NCI-H1417 treated with DMSO at 0.1 percent for 48 hours (cell line): Measurements from ENCODE around the gene AURKAIP1.
"Not testable (repeated sequence)": the region's sequence is repeated elsewhere in the genome, so short reads cannot be mapped to it uniquely, and the experiment has no call there.

Experiments
- DNase-seq: peaks from one replicate; lab custom pipeline; 2025; lab: John Stamatoyannopoulos, UW

The AURKAIP1 gene

DNA sequence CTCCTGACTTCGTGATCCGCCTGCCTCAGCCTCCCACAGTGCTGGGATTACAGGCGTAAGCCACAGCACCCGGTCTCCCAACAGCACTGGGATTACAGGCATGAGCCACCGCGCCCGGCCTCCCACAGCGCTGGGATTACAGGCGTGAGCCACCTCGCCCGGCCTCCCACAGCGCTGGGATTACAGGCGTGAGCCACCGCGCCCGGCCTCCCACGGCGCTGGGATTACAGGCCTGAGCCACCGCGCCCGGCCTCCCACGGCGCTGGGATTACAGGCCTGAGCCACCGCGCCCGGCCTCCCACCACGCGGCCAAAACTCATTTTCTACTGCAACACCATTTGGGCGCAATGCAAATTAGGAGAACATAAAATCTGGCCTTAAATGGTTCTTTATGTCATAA is 10.3 kb upstream of the AURKAIP1 start:
- DNase-seq, result not testable (repeated sequence)

DNA sequence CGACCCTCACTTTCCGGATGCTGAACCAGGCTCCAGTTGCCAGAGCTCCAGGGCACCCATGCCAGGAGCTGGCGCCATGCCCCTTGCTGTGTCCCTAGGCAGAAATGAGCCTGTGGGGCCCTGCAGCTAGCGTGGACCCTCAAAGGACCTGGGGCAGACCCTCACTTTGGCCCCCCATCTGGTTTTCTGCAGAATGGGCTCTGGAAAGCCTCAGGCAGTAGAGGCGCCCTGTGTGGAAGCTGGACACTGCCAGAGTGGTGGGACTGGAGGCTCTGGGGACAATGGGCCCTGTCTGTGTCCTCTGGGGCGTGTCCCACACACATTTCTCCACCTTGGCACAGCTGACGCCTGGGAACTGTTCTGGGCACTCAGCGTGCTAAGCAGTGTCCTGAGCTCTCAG is 6.3 kb upstream of the AURKAIP1 start:
- DNase-seq, result no peak

DNA sequence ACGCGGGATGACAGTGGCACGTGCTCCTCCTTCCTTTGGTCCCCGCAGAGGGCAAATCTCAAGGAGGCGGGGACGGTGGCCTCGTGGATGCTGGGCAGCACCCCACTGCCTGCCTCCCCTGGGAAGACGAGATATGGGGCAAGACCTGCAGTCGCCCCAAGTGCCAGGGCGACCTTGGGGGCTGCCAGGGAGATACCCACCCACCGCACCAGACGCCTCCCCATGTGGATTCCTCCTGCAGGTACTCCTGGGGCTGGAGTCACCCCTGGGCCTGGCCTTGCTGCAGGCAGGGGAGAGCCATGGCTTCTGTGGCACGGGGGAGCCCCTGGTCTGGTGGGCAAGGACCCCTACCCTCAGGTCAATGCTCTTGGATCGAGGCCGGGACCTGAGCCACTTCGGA is 5.9 kb upstream of the AURKAIP1 start:
- DNase-seq, result no peak

DNA sequence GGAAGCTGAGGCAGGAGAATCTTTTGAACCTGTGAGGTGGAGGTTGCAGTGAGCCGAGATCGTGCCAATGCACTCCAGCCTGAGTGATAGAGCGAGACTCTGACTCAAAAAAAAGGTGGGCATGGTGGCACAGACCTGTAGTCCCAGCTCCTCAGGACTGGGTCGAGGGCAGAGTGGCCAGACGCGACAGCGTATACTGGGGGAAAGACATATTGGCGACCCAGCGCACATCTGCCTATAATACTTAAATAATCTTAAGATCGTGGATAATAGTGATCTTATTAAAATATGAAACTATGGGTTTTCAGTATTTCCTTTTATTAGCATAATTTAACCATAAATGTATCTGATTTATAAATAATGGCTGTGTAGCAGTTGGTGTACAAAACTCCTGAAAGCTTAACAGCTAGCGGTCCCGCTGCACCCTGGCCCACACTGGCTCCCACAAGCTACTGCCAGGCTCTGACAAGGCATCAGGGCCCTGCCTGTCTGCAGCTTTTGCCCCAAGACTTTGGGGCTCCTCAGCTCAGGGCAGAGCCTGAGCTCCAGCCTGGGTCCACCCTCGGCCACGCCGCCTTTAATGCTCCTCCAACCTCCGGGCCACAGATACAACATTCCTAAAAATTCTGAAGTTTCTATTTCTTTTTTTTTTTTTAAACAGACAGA is 2.7 kb upstream of the AURKAIP1 start:
- no peak for DNase-seq

DNA sequence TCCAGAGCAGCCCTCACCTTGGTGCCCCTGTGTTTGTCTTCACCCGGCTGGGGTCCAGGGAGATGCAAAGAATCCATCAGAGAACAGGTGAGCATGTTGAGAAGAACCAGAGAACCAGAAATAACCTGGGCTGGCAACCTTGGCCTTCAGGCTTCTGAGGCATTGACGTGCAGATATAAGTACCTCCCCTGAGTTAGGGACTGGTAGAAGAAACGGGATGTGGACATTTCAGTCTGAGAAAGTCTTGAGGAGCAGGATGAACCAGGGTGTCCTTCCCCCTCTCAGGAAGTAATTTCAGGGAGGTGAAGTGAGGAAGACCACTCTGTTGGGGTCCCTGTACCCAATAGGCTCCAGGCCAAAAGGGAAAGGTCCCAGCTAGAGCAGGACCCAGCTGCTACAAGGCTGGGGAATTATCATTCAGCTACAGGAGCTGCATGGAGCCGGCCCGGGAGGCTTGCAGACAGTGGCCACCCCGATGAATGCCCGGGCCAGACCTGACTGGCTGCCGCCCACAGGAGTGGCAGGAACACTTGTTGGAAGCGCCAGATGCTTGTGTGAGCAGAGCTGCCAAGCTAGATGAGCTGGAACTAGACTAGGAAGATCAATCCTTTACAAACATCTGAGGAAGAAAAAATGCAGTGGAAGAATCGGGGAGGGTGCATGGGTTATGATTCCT is 1.7 kb upstream of the AURKAIP1 start:
- DNase-seq, result no peak

DNA sequence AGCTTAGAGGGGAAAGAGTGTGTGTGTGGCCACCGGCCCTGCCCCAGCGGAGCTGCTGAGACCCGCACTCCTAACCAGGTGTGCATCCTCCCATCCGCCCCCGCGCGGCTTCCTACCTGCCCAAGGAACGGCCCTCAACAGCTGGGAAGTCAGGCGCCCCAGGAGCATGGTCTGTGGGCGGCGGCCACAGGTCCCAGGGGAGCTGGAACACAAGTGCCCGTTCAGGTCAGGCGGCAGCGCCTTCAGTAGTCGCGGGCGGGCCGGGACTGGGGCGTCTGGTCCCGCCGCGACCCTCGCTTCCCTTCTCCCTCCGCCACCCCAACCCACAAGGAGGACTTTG is 448 bp downstream of the AURKAIP1 start:
- DNase-seq, result no peak

DNA sequence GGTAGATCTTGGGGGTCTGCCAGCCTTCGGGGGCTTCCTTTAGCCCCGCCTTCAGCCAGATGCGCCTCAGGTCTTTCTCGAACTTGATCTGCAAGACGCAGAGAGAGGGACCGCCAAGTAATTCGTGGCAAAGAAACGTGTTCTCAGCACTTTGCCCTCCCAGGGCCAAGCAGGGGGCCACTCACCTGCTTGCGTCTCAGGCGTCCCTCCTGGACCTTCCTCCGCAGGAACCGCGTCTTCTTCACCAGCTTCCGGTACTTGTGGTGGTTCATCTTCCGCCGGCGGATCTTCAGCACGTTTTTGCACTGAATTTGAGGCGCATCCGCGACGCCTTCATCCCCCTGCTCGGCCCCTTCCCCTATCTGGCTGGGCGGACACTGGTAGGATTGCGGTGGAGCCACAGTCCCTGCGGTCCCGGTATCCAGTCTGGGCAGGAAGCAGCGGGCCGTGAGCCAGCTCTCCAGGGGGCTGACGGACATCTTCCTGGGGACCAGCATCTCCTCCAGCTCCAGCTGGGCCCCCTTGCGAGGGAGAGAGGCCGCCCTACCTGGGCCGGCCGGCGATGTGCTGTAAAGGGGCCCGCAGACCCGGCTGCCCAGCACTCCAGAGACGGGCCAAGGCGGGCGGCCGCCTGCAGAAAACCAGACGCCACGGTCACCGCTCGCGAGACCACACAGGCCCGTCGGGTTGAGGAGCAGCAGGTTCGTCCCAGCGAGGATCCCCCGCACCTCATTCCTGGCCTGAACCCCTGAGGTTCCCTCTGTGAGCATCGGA is 1.0 kb downstream of the AURKAIP1 start:
- DNase-seq, result no peak

DNA sequence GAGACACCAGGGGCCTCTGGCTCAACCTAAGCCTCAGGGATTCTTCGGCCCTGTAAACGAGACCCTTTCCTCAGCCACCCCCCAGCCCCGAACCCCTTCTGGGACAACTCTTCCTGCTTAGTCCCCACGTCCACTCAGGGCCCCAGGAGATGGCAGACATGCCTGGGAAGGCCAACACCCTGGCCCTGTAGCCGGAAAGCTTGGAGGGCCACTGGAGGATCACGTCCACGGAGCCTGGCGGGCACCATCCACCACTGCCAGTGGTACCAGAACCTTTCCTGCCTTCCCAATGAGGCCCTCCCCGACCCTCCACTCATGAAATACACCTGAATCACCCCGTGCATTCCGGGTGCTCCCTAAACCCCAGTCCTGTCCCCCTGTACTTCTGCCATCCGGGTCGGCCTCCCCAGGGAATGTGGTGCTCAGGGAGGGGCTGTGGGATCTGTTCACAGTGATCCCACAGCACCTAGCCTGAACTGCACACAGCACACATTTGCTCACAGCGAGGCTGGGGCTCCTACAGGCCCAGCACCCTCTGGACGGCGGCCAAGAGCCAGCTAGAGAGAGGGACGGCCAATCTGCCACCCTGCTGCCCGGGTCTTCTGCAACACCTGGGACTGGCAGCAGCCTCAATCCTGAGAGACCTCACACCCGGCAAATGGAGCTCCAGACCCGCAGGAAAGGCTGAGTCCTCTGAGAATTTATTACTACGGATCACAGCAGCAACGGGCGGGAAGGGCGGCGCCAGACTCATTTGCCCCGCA is 1.8 kb downstream of the AURKAIP1 start:
- no peak for DNase-seq

DNA sequence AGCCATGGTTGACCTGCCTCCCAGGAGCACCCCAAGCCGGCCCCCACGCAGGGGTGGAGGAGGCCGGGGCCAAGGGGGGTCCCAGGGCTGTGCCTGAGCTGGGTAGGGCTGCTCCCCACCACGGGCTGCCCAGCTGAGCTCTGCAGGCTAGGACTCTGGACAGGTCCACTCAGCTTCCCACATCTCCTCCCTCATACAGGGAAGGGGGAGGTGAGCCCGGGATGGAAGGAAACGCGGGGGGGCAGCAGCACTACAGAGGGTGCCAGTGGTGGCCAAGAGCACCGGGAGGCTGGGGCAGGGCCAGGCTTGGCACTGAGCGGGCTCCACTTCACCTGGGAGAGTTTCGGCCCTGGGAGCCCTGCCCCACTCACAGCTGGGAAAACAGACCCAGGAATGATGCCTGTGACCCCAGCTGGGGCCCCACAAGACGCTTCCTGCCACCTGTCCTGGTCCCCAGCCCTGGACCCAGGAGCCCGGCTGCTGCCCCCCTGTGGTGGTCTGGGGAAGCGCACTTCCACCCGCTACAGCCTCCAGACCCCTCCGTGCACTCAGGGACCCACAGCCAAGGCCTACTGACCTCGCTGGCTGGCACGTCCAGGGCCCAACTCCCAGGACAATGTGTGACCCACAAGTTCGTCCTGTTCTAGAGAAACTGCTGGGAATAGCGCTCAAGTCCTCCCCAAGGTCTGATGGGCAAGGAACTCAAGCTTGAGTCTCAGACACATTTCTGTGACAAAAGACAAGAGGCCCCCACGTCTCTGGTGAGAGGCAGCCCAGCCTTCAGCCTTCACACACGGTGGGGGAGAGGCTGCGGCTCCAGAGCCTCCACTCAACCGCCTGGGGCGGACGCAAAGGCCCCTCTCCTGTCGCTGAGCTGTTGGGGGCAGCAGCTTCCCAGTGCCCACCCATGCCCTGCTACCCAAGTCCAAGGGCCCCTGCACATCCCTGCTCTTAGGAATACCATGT is 3.0 kb downstream of the AURKAIP1 start:
- DNase-seq, result no peak

DNA sequence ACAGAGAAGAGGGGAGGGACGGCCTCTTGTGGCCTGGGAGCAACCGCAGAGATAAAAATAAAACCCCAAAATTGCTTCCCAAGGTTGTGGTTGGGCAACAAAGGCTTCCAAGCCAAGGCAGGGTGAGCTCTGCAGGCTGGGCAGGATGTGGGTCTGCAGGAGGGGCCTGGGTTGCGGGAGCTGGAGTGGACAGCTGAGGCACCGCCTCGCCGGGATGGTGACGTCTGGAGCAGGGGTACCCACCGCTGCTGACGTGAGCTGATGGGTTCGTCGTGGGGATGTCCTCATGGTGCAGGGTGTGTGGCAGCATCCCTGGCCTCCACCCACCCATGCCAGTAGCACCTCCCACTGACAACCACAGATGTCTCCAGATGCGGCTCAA is 3.7 kb downstream of the AURKAIP1 start:
- DNase-seq, result no peak

DNA sequence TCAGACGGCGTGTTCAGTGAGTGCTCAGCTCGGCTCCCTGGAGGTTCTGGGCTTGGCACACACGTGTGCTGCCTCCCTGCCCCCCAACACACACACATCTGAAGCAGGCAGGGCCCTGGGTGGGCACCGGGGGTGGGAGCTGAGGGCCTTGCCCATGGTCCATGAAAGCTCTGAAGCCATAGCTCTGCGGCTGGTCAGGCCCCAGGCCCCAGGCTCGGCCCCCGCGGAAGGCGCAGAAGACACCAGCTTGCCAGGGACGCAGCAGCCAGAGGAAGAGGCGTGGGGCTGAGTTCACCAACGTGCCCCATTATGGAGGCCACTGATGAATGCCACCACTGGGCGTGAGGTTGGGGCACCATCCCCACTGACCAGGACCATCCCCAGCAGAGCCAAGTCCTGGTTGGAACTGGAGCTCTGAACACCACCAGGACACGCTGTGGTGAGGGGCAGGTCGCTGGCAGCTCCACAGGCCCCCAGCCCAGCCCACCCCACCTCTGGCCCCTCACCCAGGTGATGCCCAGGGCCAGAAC is 4.2 kb downstream of the AURKAIP1 start:
- DNase-seq, result no peak

DNA sequence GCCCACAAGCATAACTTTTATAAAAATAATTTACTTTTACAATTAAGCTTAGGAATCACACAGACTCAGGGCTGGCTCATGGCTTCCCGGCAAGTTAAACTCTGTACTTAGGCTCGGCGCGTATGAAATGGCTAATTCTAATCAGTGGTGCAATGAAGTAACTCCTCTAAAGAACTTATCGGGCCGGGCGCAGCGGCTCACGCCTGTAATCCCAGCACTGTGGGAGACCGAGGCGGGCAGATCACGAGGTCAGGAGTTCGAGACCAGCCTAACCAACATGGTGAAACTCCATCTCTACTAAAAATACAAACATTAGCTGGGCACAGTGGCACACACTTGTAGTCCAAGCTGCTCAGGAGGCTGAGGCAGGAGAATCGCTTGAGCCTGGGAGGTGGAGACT is 4.9 kb downstream of the AURKAIP1 start:
- DNase-seq, result not testable (repeated sequence)

DNA sequence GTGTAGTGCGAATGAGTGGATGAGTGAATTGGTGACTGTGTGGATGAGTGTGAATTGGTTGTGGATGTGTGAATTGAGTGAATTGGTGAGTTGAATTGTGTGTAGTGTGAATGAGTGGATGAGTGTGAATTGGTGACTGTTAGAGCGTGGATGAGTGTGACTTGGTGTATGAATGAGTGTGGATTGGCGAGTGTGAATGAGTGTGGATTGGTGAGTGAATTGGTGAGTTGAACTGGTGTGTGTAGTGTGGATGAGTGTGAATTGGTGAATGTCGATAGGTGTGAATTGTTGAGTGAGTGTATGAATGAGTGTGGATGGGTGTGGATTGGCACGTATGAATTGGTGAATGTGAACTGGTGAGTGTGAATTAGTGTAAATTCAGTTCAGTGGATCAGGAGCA is 7.7 kb downstream of the AURKAIP1 start:
- no peak for DNase-seq

DNA sequence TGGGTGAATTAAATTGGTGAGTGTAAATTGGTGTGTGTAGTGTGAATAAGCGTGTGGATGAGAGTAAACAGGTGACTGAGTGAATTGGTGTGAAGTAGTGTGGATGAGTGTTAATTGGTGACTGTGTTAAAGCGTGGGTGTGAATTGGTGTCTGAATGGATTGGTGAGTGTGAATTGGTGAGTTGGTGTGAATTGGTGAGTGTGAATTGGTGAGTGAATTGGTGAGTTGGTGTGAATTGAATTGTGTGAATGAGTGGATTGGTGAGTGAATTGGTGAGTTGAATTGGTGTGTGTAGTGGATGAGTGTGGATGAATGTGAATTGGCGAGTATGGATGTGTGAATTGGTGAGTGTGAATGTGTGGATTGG is 8.3 kb downstream of the AURKAIP1 start:
- no peak for DNase-seq

DNA sequence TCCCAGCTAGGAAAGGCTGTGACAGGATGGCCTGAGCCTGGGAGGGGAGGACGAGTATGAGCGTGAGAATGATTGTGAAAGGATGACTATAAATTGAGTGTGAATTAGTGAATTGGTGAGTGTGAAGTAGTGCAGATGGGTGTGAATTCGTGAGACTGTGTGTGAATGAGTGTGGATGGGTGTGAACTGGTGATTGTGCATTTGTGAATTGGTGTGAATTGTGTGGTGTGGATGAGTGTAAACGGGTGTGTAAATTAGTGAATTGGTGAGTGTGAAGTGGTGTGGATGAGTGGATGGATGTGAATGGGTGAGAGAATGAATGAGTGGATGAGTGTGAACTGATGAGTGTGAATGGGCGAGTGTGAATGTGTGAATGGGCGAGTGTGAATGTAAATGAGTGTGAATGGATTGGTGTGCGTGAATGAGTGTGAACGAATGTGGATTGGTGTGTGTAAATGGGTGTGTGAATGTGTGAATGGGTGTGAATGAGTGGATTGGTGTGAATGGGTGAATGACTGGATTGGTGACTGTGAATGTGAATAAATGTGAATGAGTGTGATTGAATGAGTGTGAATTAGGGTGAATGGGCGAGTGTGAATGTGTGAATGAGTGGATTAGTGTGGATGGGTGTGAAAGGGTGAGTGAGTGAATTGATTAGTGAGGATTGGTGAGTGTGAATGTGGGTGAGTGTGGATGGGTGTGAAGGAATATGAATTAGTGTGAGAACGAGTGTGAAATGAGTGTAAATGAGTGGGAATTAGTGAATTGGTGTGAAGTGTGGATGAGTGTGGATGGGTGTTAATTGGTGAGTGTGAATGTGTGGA is 8.9 kb downstream of the AURKAIP1 start:
- DNase-seq, result no peak

DNA sequence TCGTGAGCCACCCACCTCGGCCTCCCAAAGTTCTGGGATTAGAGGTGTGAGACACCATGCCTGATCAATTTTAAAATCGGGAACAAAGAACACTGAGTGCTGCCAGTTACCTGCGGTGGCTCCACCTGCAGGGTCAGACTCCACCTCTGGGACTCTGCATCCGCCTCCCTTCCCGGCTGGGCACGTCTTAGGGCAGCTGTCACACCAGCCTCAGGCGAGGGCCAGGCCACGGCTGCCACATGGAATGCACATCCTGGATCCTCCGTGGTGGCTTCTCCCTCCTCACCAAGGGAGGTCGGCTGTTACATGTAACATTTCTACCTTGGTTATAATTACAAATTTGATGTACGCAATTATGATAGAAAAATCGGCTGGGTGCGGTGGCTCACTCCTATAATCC is 10.7 kb downstream of the AURKAIP1 start:
- no peak for DNase-seq

DNA sequence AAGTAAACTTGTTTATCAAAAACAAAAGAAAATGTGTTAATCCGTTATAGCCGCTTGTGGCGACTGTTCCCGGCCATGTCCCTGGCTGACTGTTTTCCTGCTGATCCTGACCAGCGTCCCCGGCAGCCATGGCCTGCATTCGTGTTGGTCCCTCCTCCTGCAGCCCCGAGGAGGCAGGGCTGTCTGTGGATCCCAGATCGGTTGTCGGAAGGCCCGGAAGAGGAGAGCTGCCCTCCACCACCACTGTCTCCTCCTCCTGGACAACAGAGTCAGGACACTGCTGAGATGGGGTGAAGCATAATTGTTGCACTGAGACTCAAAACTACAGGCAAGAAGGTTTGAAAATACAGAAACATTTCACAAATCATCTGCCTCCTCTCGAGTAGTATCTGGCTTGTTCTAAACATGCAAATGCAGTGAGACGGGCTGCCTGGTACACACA is 13.0 kb downstream of the AURKAIP1 start:
- DNase-seq, result no peak

DNA sequence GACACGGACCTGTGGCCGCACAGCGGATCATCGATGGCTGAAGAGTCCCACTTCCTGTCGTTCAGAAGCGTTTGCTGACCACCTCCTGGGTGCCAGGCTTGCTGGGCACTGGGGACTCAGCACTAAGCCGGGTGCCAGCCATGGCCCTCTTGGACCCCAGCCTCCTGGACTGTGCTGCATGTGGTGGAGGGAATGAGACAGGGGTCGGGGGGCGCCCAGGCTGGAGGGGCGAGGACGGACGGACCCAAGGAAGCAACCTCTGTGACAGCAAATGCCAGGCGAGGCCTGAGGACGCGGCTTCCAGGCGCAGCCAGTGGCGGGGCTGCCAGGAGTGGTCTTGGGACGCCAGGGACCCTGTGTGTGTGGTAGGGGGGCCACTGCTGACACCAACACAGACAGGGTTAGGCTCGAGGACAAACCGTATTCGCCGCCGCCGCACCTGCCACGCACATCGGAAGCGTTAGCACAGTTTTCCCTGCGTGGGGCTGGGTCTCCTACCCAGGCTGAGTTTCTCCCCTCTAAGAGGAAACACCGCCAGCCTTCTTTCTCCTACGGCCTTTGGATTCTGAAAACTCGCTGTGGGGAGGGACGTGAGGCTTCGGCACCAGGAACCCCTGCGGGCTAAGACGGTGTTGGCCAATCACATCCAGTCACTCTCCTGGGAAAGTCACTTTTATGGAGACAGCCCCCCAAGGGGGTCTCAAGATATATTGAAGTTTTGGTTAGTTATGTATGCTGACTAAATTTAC is 13.6 kb downstream of the AURKAIP1 start:
- no peak for DNase-seq

DNA sequence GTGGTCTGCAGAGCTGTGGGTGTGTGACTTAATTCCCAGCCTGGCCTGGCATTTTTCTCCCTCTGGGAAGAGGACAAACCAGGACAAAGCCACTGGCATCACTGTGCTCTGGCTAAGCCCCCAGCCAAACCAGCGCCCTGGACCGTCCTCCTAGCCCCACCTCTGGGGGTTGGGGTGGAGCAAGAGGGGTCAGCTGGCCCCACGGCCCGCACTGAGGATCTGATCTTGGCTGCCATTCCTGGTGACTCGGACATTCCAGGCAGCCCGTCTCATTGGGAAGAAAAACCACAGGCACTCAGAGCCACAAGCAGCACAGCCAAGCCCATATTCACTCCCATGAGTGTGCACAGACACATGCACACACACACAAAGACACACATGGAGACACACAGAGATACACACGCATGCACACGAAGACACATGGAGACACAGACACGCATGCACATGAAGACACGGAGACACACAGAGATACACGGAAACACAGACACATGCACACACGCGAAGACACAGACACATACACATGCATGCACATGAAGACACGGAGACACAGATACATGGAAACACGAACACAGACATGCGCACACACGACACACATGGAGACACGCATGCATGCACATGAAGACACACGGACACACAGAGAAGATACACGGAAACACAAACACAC is 14.4 kb downstream of the AURKAIP1 start:
- no peak for DNase-seq
